Smooth muscle cell (in vitro differentiated cells): ENCODE measurements around the gene PPP1R11. TPM values are rescaled to one million over a fixed set of nuclear protein-coding genes. Genes with fewer than 3 reads are reported as not detected.

Experiments used
- DNase-seq: peaks from one replicate; lab custom pipeline; 2025; ENCODE audit not compliant: unreplicated experiment; lab: John Stamatoyannopoulos, UW
- H2AFZ ChIP-seq: fragments of 200-600 bp; sonication (generic); 2 replicates; pipeline ENCODE4 v1.6.0; 2016; ENCODE audit warnings: antibody characterized with exemption, low read depth, mild to moderate bottlenecking
- H3F3A ChIP-seq: fragments of 200-600 bp; sonication (generic); 2 replicates; pipeline ENCODE4 v1.6.0; 2017; ENCODE audit warnings: antibody characterized with exemption, low read depth
- H3K27ac ChIP-seq: fragments of 200-600 bp; sonication (generic); 2 replicates; pipeline ENCODE4 v1.5.1; 2016; ENCODE audit warnings: low read depth, mild to moderate bottlenecking
- H3K27me3 ChIP-seq: fragments of 200-600 bp; sonication (generic); 2 replicates; pipeline ENCODE4 v1.6.1; 2016; ENCODE audit warnings: low read depth, mild to moderate bottlenecking
- H3K36me3 ChIP-seq: fragments of 200-600 bp; sonication (generic); 2 replicates; pipeline ENCODE4 v1.5.1; 2016; ENCODE audit warnings: low read depth
- H3K4me1 ChIP-seq: fragments of 200-600 bp; sonication (generic); 2 replicates; pipeline ENCODE4 v1.5.1; 2016; ENCODE audit warnings: low read depth
- H3K4me2 ChIP-seq: fragments of 200-600 bp; sonication (generic); 2 replicates; pipeline ENCODE4 v1.6.0; 2016; ENCODE audit warnings: mild to moderate bottlenecking
- H3K4me3 ChIP-seq: fragments of 200-600 bp; sonication (generic); 2 replicates; pipeline ENCODE4 v1.5.1; 2016; ENCODE audit warnings: mild to moderate bottlenecking
- H3K79me2 ChIP-seq: fragments of 200-600 bp; sonication (generic); 2 replicates; pipeline ENCODE4 v1.6.0; 2016; ENCODE audit warnings: low read depth, mild to moderate bottlenecking
- H3K9ac ChIP-seq: fragments of 200-600 bp; sonication (generic); 2 replicates; pipeline ENCODE4 v1.6.0; 2016; ENCODE audit warnings: low read depth
- H3K9me3 ChIP-seq: fragments of 200-600 bp; sonication (generic); replicated peaks from 2 replicates; pipeline ENCODE4 v1.5.1; 2016; ENCODE audit warnings: low read depth
- H4K20me1 ChIP-seq: fragments of 200-600 bp; sonication (generic); 2 replicates; pipeline ENCODE4 v1.6.0; 2016; ENCODE audit warnings: low read depth
- CTCF ChIP-seq: fragments of 200-600 bp; sonication (generic); IDR thresholded peaks from 2 replicates; pipeline ENCODE4 v1.5.1; 2017; ENCODE audit warnings: borderline replicate concordance, mild to moderate bottlenecking, antibody characterized with exemption; ENCODE audit not compliant: insufficient read depth, poor library complexity, severe bottlenecking
- WGBS: methylation state at CpG from one replicate; pipeline ENCODE4 v1.1.7; 2016; ENCODE audit warnings: low lambda C conversion rate; 5-methylcytosine and 5-hydroxymethylcytosine counted together
- polyA plus RNA-seq: library from polyadenylated mRNA; unstranded; fragments of >200 nt; fragmentation: Nextera tagmentation; extraction: Ambion mirVana; gene quantifications from 2 replicates; pipeline ENCODE4 v1.2.1, GENCODE V29; 2016
- total RNA-seq: library from RNA; depleted of rRNA; stranded (reverse); fragments of >200 nt; gene quantifications from 2 replicates; pipeline ENCODE4 v1.2.3, GENCODE V29; 2014

The PPP1R11 gene
- total and polyA plus RNA-seq, 2 experiments from 2014 or later, result 63.4 to 80.2 TPM

- H3K9me3 ChIP-seq, result no peaks in the 10 kb centered on the region
- peak overlapping the region; percentile 51 for H3K4me3 ChIP-seq
- H3K27ac ChIP-seq, result no peak overlapping the region
- no peaks in the 10 kb centered on the region for H3F3A ChIP-seq
- no peak overlapping the region for H3K9ac ChIP-seq
- peak overlapping the region; percentile 85 for H3K4me2 ChIP-seq
- H2AFZ ChIP-seq, result peak overlapping the region; percentile 84
- no peak for TF ChIP-seq CTCF
- peaks cover 17% of the 10 kb centered on the region for H3K4me1 ChIP-seq
- no peaks in the 10 kb centered on the region for H3K79me2 ChIP-seq
- DNase-seq, result no peak
- no peaks in the 10 kb centered on the region for H4K20me1 ChIP-seq
- no peaks in the 10 kb centered on the region for H3K36me3 ChIP-seq
- WGBS, result 48% methylated on average over 3 of the region's 3 CpGs
- H3K27me3 ChIP-seq, result peaks cover 73% of the 10 kb centered on the region
Measured at GRCh38 chr6:30103872-30104179, 36.8 kb downstream of the PPP1R11 start.

- Histone ChIP-seq H2AFZ (no peak overlapping the region), H3K4me3 (no peak overlapping the region), H3K36me3 (no peaks in the 10 kb centered on the region), H3K9ac (no peak overlapping the region), H3K79me2 (no peaks in the 10 kb centered on the region), H3F3A (no peaks in the 10 kb centered on the region), H3K4me1 (peaks cover 17% of the 10 kb centered on the region), H3K9me3 (no peaks in the 10 kb centered on the region), H3K27me3 (peaks cover 71% of the 10 kb centered on the region), H4K20me1 (no peaks in the 10 kb centered on the region), H3K27ac (no peak overlapping the region), H3K4me2 (no peak overlapping the region)
- TF ChIP-seq CTCF, result no peak
- no peak for DNase-seq
- 74% methylated on average over 2 of the region's 2 CpGs for WGBS
Measured at GRCh38 chr6:30104661-30105060, 37.7 kb downstream of the PPP1R11 start.

- Histone ChIP-seq H3K4me3 (no peak overlapping the region), H3K79me2 (no peaks in the 10 kb centered on the region), H2AFZ (no peak overlapping the region), H3K27me3 (peaks cover 85% of the 10 kb centered on the region), H3K4me2 (no peak overlapping the region), H4K20me1 (no peaks in the 10 kb centered on the region), H3K36me3 (no peaks in the 10 kb centered on the region), H3K9ac (no peak overlapping the region), H3K9me3 (no peaks in the 10 kb centered on the region), H3F3A (no peaks in the 10 kb centered on the region), H3K4me1 (no peaks in the 10 kb centered on the region), H3K27ac (no peak overlapping the region)
- no peak for TF ChIP-seq CTCF
- DNase-seq, result no peak
- 85% methylated on average over 27 of the region's 27 CpGs for WGBS
Measured at GRCh38 chr6:30111266-30111856, 44.4 kb downstream of the PPP1R11 start.

GRCh38 chr6:30112402-30112994 lies 45.5 kb downstream of the PPP1R11 start:
- Histone ChIP-seq H3K27ac (no peak overlapping the region), H3K36me3 (no peaks in the 10 kb centered on the region), H3K9ac (no peak overlapping the region), H3K79me2 (no peaks in the 10 kb centered on the region), H4K20me1 (no peaks in the 10 kb centered on the region), H2AFZ (no peak overlapping the region), H3K4me3 (no peak overlapping the region), H3F3A (no peaks in the 10 kb centered on the region), H3K27me3 (peaks cover 82% of the 10 kb centered on the region), H3K4me1 (no peaks in the 10 kb centered on the region), H3K9me3 (no peaks in the 10 kb centered on the region), H3K4me2 (no peak overlapping the region)
- no peak for TF ChIP-seq CTCF
- 86% methylated on average over 10 of the region's 10 CpGs for WGBS
- DNase-seq, result no peak
